Measurements from ENCODE around the gene TOP1.

TOP1 gene

DNA sequence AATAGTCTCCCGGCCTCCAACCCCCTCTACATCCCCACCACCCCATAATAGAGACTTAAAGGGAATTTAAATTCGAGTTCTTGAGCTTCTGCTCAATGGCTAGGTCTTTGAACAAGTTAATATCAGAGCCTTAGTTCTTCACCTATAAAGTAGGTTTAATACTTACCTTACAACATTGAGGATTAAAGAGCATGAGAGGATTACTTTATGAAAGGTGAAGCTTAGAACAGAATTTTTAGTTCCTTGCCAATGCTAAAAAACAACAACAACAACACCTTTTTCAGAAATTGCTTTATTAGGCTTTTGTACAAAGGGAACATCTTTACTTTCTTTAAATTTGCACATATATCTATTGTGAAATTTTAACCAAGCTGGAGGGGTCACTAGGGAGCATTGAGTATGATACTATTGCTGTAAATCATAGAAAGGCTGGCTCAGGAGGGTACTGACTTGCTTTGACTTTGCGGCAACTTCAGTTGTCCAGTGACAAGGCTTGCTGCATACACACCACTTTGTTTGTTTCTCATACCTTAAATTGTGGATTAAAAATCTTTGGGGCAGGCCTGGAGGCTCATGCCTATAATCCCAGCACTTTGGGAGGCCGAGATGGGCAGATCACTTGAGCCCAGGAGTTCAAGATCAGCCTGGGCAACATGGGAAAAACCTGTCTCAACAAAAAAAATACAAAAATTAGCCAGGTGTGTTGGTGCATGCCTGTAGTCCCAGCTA, 9.7 kb downstream of the TOP1 start:
- DNase-seq = no peak

DNA sequence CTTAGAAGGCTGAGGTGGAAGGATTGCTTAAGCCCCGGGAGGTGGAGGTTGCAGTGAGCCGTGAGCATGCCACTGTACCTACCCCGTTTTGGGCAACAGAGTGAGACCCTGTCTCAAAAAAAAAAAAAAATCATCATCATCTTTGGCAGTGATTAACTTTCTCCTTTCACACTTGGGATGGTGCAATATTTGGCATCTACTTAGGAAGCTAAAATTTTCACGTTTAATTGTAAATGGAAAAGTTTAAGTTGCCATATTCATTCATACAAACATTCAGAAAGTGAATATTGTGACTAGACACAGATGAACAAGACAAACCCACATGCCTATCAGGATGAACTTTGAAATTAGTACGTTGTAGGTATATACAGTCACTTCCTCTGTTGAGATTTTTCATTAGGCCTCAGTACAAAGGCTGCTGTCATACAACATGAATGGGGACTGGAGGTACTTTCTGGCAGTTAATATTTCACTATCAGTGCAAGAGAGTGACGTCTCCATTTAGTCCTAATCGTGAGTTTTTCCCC, 10.3 kb downstream of the TOP1 start:
- DNase-seq = no peak

GRCh38 chr20:41040855-41041254, 12.2 kb downstream of the TOP1 start:
- DNase-seq = no peak

GRCh38 chr20:41041693-41042092, 13.1 kb downstream of the TOP1 start:
- no peak for DNase-seq

DNA sequence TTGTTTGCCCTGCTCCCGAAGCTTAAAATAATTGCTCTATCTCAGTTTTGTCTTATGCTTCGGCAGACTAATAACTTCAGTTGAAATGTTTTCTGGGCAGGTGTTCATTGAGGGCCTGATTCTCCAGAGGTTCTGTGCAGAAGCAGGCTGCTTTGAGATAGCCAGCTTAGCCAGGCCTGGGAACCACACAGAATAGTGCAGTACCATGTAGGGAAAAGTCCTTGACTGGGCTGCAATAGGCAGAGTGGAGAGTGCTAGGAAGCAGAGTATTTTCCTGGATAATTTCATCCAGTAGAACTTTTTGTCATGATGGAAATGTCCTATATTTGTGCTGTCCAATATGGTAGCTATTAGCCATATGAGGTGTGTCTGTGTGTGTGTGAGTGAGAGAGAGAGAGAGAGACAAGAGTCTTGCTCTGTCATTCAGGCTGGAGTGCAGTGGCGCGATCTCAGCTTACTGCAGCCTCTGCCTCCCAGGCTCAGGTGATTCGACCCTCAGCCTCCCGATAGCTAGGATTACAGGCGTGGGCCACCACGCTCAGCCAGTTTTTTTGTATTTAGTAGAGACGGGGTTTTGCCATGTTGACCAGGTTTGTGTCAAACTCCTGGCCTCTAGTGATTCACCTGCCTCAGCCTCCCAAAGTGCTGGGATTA, 15.9 kb downstream of the TOP1 start:
- no peak for DNase-seq

- DNase-seq = no peak
Observed at GRCh38 chr20:41045671-41046070, 17.0 kb downstream of the TOP1 start.

DNA sequence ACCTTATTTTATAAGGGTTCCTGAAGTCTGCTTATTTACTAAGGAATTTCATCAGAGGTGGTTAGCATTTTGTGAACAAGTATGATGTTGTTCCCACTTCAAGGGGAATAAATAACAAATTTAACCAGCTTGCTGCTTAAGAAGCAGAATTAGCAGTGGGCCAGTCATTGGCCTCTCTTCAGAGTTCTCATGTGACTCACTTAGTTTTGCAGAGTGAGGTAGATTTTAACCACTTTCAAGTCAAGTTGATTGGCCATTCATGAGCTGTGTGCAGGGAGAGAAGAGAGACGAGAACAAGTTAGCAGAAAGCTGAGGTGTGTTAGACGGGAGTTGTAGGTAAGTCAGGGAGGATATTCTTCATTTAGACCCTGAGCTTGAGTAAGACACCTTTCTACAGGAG, 18.1 kb downstream of the TOP1 start:
- no peak for DNase-seq

DNA sequence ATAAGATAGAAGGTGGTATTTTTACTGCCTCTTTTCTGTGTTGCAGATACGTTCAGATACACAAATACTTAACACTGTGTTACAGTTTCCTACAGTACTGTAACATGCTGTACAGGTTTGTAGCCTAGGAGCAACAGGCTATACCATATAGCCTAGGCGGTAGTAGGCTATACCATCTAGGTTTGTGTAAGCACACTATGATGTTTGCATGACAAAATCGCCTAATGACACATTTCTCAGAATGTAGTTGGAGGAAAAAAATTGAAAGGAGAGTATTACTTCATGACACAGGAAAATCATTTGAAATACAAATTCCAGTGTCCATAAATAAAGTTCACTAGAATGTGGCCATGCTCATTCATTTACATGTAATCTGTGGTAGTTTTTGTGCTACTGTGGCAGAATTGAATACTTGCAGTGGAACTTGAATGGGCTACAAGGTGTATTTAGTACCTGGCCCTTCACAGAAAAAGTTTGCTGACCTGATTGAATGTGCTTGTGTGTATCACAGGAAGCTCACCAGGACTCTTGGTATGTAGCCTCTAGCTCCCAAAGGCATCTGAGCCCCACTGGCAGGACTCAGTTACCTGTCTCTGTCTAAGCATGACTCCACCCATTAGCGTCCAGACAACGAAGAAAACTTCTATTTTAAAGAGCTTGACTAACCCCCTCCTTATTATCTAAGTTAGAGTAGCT, 18.8 kb downstream of the TOP1 start:
- no peak for DNase-seq

DNA sequence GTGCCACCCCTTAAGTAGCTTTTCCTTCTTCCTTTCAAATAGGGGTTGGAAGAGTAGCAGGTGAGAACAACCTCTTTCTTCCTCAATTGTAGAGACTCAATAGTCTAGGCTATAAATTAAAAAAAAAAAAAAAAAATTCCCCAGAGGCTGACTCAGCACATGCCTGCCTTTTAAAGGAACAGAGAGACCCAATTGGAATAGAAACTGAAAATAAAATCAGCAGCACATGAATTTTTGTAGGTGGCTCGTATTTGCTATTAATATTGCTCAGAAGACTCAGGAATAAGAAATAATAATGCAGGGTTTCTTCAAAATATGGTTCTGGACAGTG, 19.3 kb downstream of the TOP1 start:
- no peak for DNase-seq

DNA sequence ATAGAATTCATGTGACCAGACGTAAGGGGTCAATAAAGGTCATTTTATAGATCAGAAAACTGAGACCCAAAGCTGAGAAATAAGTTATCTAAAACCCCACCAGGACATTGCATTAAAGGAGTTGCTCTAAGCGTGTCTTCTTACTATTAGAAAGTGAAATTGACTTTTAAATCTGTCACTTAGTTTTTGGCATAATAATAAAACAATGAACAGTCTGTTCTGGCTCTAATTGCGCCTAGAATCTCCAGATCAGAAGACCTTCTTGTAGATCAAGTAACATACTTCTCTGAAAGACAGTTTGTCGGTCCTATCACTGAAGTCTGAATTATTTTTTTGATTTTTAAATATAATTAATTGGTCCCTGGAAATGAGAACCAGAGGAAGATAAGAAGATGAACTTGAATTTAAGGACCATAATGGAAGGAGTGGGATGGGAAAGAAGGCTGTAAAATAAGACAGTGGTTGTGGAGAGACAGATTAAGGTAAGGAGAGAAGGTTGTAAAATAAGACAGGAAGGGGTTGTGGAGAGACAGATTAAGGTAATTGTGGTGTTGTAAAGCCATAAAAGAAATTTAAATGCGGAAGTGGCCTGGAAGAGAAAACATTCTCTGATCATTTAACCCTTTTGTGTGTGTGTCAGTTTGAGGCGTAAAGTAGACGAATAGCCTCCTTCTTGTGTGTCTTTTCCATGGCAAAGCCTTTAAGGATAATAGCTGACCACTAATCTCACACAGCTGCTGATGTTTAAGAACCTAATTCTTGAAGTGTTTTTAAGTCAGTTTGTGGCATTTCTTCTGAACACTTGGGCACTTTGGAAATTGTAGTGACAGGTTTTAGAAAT, 20.1 kb downstream of the TOP1 start:
- DNase-seq = no peak

- no peak for DNase-seq
Observed at GRCh38 chr20:41049451-41049850, 20.8 kb downstream of the TOP1 start.

- DNase-seq = no peak
Observed at GRCh38 chr20:41050361-41051008, 21.9 kb downstream of the TOP1 start.

GRCh38 chr20:41051009-41051825, 22.6 kb downstream of the TOP1 start:
- no peak for DNase-seq

GRCh38 chr20:41052742-41053419, 24.3 kb downstream of the TOP1 start:
- no peak for DNase-seq

GRCh38 chr20:41054070-41054846, 25.6 kb downstream of the TOP1 start:
- DNase-seq = no peak

- no peak for DNase-seq
Observed at GRCh38 chr20:41054847-41055230, 26.2 kb downstream of the TOP1 start.

GRCh38 chr20:41055679-41056078, 27.1 kb downstream of the TOP1 start:
- DNase-seq = no peak

DNA sequence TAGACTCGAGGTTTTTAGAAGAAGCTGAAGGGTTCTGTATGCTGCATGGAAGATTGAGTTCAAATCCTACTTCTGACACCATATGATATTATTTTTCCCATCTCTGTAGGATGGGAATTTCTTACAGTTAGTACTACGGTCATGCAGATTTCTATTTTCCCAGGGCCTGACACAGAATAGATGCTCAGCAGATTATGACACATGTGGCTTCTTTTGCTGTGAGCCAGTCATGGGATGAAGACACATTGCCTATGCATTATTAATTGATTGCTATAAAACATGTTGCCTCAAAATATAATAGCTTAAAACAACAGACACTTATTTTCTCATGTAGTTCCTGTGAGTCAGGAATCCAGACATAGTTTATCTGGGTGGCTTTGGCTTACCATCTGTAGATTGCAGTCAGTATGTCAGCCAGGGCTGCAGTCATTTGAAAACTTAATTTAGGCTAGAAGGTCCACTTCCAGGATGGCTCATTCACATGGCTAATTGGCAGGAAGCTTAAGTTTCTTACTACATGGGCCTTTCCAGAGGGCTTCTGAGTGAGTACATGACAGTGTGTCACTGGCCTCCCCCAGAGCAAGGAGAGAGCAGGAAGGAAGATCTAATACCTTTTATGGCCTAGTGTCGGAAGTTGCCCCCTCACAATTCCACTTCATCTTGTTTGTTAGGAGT, 29.5 kb downstream of the TOP1 start:
- DNase-seq = no peak

Data from right forelimb (tissue), 1 donor.